NT2/D1 (cell line): Measurements from ENCODE around the gene PCOLCE2.

Source experiments
- SUZ12 ChIP-seq: IDR thresholded peaks from 2 replicates; pipeline ENCODE4 v1.6.1; 2011; ENCODE audit not compliant: insufficient read length, insufficient read depth; ENCODE audit errors: extremely low read depth
- YY1 ChIP-seq: IDR thresholded peaks from 2 replicates; pipeline ENCODE4 v1.6.1; 2011; ENCODE audit not compliant: insufficient read length, insufficient read depth
- ZNF274 ChIP-seq: IDR thresholded peaks from 2 replicates; pipeline ENCODE4 v1.6.1; 2011; ENCODE audit warnings: mild to moderate bottlenecking, low read depth, low read length

- TF ChIP-seq YY1, result no peak
- no peak for TF ChIP-seq SUZ12
- no peak for TF ChIP-seq ZNF274
Observed at GRCh38 chr3:142896996-142897395, 8.1 kb upstream of the PCOLCE2 start.
